ENCODE data around the gene DPPA2.
"Not testable (repeated sequence)": the region's sequence is repeated elsewhere in the genome, so short reads cannot be mapped to it uniquely, and the experiment has no call there.

DPPA2 gene, protein sequence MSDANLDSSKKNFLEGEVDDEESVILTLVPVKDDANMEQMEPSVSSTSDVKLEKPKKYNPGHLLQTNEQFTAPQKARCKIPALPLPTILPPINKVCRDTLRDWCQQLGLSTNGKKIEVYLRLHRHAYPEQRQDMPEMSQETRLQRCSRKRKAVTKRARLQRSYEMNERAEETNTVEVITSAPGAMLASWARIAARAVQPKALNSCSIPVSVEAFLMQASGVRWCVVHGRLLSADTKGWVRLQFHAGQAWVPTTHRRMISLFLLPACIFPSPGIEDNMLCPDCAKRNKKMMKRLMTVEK

GRCh38 chr3:109316162-109316730, at the start of gene DPPA2:
Gene DPPA2 (minus strand): TSS chr3:109316517. CDS start chr3:109314542, 1,975 bp downstream.
- no peak for DNase-seq (ENCODE audit: low read depth in 2 of 2)

GRCh38 chr3:109364088-109364487, 47.8 kb upstream of the DPPA2 start:
- DNase-seq (ENCODE audit: low read depth in 2 of 2), result no peak

DNA sequence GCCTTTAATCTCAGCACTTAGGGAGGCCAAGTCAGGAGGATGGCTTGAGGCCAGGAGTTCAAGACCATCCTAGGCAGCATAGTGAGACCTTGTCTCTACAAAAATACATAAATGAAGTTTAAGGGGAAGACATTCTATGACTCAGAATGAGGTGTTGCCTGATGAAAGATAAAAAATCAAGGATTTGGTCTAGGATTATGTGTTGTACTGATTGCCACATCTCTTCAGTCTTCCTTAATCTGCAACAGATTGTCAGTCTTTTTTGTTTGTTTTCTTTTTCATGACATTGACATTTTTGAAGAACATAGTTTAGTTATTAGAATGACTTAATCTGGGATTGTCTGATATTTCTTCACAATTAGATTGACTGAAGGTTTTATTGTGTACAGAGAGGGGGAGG, 47.3 kb upstream of the DPPA2 start:
- DNase-seq (ENCODE audit: low read depth in 2 of 2), result no peak

DNA sequence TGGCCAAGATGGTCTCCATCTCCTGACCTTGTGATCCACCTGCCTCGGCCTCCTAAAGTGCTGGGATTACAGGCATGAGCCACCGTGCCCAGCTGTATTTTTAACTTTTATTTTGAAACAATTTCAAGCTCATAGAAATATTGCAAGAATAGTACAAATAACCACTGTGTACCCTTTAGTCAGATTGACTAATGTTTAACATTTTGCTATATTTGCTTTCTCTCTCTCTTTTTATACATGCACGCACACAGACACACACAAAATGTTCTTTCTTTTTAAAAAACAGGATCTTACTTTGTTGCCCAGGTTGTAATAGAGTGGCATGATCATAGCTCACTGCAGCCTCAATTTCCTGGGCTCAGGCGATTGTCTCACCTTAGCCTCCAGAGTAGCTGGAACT, 46.5 kb upstream of the DPPA2 start:
- DNase-seq (ENCODE audit: low read depth in 2 of 2), result no peak

- not testable (repeated sequence) for DNase-seq (ENCODE audit: low read depth in 2 of 2)
Measured at GRCh38 chr3:109358809-109359208, 42.5 kb upstream of the DPPA2 start.

DNA sequence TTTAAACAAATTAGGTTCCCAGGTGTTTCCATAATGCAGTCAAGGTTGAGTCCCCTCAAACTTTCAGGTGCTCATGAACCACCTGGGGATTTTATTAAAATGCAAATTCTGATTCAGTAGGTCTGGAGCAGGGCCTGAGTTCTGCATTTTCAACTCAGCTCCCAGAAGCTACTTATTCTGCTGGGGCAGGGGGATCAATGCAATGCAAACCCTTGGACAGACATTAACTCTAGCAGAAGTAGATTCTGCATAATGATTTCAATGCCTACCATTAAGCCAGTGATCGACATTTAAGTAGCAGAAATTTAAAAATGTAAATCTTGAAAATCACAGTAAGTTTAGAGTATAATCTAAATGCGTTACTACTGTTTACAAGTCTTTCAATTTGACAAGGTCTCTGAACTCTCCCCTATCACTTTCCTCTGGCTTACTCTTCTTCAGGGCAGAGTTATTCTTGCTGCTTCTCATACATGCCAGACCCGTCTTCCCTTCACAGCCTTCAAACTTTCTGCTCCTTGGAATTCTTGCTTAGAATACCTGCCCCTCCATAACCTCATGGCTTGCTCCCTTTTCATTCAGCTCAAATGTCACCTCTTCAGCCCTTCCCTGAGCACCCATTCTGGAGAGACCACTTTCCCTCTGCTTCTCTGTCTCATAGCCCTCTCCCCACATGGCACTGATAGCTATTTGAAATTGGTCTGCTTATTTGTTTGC, 40.3 kb upstream of the DPPA2 start:
- no peak for DNase-seq (ENCODE audit: low read depth in 2 of 2)

DNA sequence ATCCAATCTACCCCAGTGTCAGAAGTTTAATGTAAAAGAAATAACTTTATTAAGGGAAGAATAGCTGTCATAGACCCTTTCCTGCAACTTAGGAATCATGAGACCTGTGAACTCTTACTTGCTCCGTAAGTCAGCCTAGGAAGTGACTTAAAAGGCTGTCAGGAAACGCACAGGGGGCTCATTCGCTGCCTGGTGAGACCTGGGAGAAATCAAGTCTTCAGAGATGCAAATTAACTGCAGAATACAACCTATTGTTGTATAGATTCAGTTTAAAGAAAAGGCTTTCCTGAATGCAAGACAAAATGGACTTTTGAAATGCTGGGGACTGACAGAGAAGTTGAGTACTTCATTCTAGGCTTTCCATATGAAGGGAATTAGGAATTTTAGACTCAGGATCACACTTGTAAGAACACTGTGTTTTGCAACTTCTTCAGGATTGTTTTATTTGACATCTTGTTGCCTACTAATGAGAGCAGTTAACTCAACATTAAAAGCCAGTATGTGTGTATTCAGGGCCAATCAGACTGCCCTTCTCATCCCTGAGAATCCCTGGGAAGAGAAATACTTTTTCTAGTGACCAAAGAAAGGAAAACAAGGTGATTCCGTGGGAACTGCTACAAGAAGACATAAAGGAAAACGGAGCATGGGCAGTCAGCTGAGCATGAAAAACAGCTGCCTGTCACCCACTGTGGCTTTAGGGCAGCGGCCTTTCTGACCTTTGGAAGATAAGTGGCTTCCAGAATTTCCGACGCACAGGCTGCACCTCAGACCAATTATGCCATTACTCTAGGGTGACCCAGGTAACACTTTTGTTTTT, 39.5 kb upstream of the DPPA2 start:
- DNase-seq (ENCODE audit: low read depth in 2 of 2), result no peak

- no peak for DNase-seq (ENCODE audit: low read depth in 2 of 2)
Measured at GRCh38 chr3:109353057-109353456, 36.7 kb upstream of the DPPA2 start.

- DNase-seq (ENCODE audit: low read depth in 2 of 2), result no peak
Measured at GRCh38 chr3:109351231-109351630, 34.9 kb upstream of the DPPA2 start.

GRCh38 chr3:109346770-109347295, 30.5 kb upstream of the DPPA2 start:
- DNase-seq (ENCODE audit: low read depth in 2 of 2), result no peak

- DNase-seq (ENCODE audit: low read depth in 2 of 2), result no peak
Measured at GRCh38 chr3:109346099-109346498, 29.8 kb upstream of the DPPA2 start.

DNA sequence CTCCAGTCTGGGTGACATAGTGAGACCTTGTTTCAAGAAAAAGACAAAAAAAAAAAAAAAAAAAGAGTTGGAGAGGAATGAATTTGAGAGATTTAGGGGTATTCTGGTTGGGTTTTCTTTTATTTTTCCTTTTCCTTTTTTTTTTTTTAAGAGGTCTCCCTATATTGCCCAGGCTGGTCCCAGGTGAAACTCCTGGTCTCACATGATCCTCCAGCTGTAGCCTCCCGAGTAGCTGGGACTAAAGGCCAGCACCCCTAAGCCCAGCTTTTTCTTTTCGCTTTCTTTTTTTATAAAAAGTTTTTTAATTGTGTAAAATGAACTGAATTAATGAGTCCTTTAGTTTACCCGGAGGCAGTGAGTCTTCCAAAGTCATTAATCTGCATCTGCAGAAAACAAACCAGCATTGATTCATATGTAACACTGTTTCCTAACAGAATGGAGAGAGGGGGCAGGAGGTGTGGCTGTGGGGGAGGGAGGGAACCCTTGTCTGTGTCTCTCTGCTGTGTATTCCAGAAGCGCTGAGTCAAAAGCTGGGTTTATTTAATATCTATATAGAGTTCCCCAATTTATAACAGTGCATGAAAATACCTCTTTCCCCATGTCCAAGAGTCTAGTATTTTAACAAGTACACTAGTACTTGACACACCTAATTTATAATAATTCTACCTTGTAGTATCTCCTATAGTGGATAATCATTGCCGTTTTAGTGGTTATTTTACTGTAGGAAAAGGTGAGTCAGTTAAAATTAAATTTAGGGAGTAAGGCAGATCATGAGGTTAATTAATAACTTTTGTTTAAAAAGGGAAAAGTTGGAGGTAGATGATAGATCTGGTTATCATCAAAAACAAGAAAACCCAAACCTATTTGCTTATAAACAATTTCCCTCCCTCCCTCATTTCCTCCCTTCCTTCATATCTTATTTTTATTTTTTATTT, 23.7 kb upstream of the DPPA2 start:
- DNase-seq (ENCODE audit: low read depth in 2 of 2), result no peak

DNA sequence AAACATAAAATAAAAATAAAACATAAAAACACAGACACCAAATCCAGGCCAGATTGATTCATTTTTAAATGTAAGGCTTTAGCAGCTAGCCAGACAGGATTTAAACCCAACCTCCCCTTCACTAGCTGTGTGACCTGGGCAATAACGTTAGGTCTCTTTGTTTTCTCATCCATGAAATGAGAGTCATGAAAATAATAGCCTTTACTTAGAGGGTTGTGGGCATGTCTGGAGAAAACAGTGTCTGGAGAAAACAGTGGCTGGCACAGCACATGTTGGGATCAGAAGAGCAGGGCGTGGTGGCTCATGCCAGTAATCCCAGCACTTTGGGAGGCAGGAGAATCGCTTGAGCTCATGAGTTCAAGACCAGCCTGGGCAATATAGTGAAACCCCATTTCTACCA, 22.9 kb upstream of the DPPA2 start:
- no peak for DNase-seq (ENCODE audit: low read depth in 2 of 2)

GRCh38 chr3:109338322-109338721, 22.0 kb upstream of the DPPA2 start:
- DNase-seq (ENCODE audit: low read depth in 2 of 2), result no peak

DNA sequence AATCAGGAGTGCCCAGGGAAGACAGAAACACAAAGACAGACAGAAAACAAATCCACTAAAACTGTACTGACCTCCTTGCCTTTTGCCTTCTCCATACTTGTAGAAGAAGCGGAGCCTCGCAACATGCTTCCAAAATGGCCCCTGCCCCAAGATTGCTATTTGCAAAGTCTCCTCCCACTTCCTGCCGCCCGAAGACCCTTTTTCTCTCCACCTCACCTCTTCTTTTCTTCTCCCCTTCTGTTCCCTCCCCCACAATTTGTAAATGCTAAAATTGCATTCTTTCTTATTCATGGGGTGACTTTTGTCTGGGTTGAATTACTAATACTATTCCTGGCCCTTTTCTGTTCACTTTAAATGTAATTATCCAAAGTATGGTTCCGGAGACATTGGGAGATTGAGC, 21.1 kb upstream of the DPPA2 start, which contains the start of gene DPPA4:
Gene DPPA4, minus strand, starts transcription at position 154 of the 400 bp plus-strand sequence. Its CDS starts 29 bp downstream, at position 125.
- DNase-seq (ENCODE audit: low read depth in 2 of 2), result no peak

- no peak for DNase-seq (ENCODE audit: low read depth in 2 of 2)
Measured at GRCh38 chr3:109336291-109336861, 20.1 kb upstream of the DPPA2 start.

GRCh38 chr3:109334572-109334971, 18.3 kb upstream of the DPPA2 start:
- DNase-seq (ENCODE audit: low read depth in 2 of 2), result no peak

GRCh38 chr3:109331692-109332091, 15.4 kb upstream of the DPPA2 start:
- no peak for DNase-seq (ENCODE audit: low read depth in 2 of 2)

- DNase-seq (ENCODE audit: low read depth in 2 of 2), result no peak
Measured at GRCh38 chr3:109330405-109330804, 14.1 kb upstream of the DPPA2 start.

DNA sequence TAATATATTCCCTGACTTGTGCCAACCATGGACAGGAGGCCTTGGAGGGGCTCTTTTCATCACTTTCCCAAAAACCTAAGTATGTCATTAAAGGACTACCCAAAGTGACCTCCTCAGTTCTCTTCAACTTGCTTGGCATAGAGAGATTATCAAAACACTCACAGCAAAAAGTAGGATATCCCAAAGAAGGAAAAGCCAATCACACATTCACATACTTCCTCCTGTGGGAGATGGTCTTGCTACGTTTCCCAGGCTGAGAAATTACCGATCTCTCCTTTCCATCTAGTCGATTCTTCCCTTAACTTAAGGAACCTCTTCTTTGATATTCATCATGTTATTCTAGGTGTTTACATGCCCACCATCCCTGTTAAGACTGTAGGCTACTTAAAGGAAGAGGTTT, 11.9 kb upstream of the DPPA2 start:
- no peak for DNase-seq (ENCODE audit: low read depth in 2 of 2)

Measured in stimulated activated CD8-positive, alpha-beta memory T cell treated with anti-CD3 and anti-CD28 coated beads, Interleukin-15, amount 100 ng/mL, for 4 hours (primary cell).